MM.1S (cell line): ENCODE measurements around the gene ANKMY2.

ENCODE experiments used
- DNase-seq: peaks from one replicate; pipeline ENCODE4 v3.0.0-alpha.2; 2015
- H2AFZ ChIP-seq: fragments of 300-600 bp; sonication (generic); 2 replicates; pipeline ENCODE4 v1.6.0; 2016; ENCODE audit warnings: antibody characterized with exemption, low read length
- H3F3A ChIP-seq: fragments of 300-600 bp; sonication (generic); 2 replicates; pipeline ENCODE4 v1.6.1; 2016; ENCODE audit warnings: mild to moderate bottlenecking, antibody characterized with exemption, low read length, moderate library complexity, mixed read lengths; ENCODE audit not compliant: insufficient read depth
- H3K27ac ChIP-seq: fragments of 300-600 bp; sonication (generic); 2 replicates; pipeline ENCODE4 v1.5.1; 2016; ENCODE audit warnings: mild to moderate bottlenecking, low read length
- H3K27me3 ChIP-seq: fragments of 300-600 bp; sonication (generic); replicated peaks from 2 replicates; pipeline ENCODE4 v1.6.0; 2016; ENCODE audit warnings: low read length; ENCODE audit not compliant: insufficient read depth
- H3K36me3 ChIP-seq: fragments of 300-600 bp; sonication (generic); replicated peaks from 2 replicates; pipeline ENCODE4 v1.6.1; 2016; ENCODE audit warnings: mild to moderate bottlenecking, low read length, mixed read lengths; ENCODE audit not compliant: insufficient read depth
- H3K4me1 ChIP-seq: fragments of 300-600 bp; sonication (generic); 2 replicates; pipeline ENCODE4 v1.6.1; 2016; ENCODE audit warnings: low read length, mixed read lengths
- H3K4me2 ChIP-seq: fragments of 300-600 bp; sonication (generic); 2 replicates; pipeline ENCODE4 v1.6.0; 2016; ENCODE audit warnings: low read depth, low read length
- H3K4me3 ChIP-seq: fragments of 300-600 bp; sonication (generic); 2 replicates; pipeline ENCODE4 v1.5.1; 2016; ENCODE audit warnings: low read length, mixed read lengths
- H3K79me2 ChIP-seq: fragments of 300-600 bp; sonication (generic); 2 replicates; pipeline ENCODE4 v1.6.1; 2016; ENCODE audit warnings: mixed run types, low read length, mixed read lengths
- H3K9ac ChIP-seq: fragments of 300-600 bp; sonication (generic); 2 replicates; pipeline ENCODE4 v1.6.1; 2016; ENCODE audit warnings: low read length, mixed read lengths
- H3K9me2 ChIP-seq: fragments of 300-600 bp; sonication (generic); replicated peaks from 2 replicates; pipeline ENCODE4 v1.6.1; 2016; ENCODE audit warnings: mild to moderate bottlenecking, low read length, mixed read lengths; ENCODE audit not compliant: insufficient read depth
- H3K9me3 ChIP-seq: fragments of 300-600 bp; sonication (generic); replicated peaks from 2 replicates; pipeline ENCODE4 v1.6.1; 2016; ENCODE audit warnings: mild to moderate bottlenecking, low read length, mixed read lengths; ENCODE audit not compliant: insufficient read depth
- H4K20me1 ChIP-seq: fragments of 300-600 bp; sonication (generic); 2 replicates; pipeline ENCODE4 v1.6.1; 2016; ENCODE audit warnings: mild to moderate bottlenecking, low read length, moderate library complexity, mixed read lengths; ENCODE audit not compliant: insufficient read depth
- CTCF ChIP-seq: fragments of 300-600 bp; sonication (generic); IDR thresholded peaks from 2 replicates; pipeline ENCODE4 v1.5.1; 2016; ENCODE audit warnings: antibody characterized with exemption, low read length, mixed read lengths
- EZH2 ChIP-seq: fragments of 300-600 bp; sonication (generic); optimal IDR thresholded peaks from 2 replicates; pipeline ENCODE3; 2017; ENCODE audit warnings: low read depth, mild to moderate bottlenecking, antibody characterized with exemption, low read length, mixed read lengths
- EZH2phosphoT487 ChIP-seq: fragments of 300-600 bp; sonication (generic); IDR thresholded peaks from 2 replicates; pipeline ENCODE4 v1.6.1; 2018; ENCODE audit warnings: antibody characterized with exemption, low read length

Gene ANKMY2

GRCh38 chr7:16634271-16634738 is 11.2 kb downstream of the ANKMY2 start:
- Histone ChIP-seq H2AFZ (no peak overlapping the region), H3K36me3 (no peaks in the 10 kb centered on the region), H3K27ac (no peak overlapping the region), H3K4me2 (no peak overlapping the region), H3K27me3 (no peaks in the 10 kb centered on the region), H3K9me2 (no peaks in the 10 kb centered on the region), H4K20me1 (no peaks in the 10 kb centered on the region), H3K4me3 (no peak overlapping the region), H3K9ac (no peak overlapping the region), H3K4me1 (no peaks in the 10 kb centered on the region), H3K9me3 (no peaks in the 10 kb centered on the region), H3F3A (no peaks in the 10 kb centered on the region), H3K79me2 (no peaks in the 10 kb centered on the region)
- no peak for TF ChIP-seq EZH2phosphoT487
- TF ChIP-seq EZH2: no peak
- TF ChIP-seq CTCF: no peak
- DNase-seq: no peak

- no peak overlapping the region for H3K4me2 ChIP-seq
- no peaks in the 10 kb centered on the region for H4K20me1 ChIP-seq
- no peaks in the 10 kb centered on the region for H3F3A ChIP-seq
- H3K9me3 ChIP-seq: no peaks in the 10 kb centered on the region
- no peaks in the 10 kb centered on the region for H3K79me2 ChIP-seq
- H3K27ac ChIP-seq: no peak overlapping the region
- no peak for DNase-seq
- no peaks in the 10 kb centered on the region for H3K9me2 ChIP-seq
- H3K4me3 ChIP-seq: no peak overlapping the region
- no peaks in the 10 kb centered on the region for H3K27me3 ChIP-seq
- no peak overlapping the region for H2AFZ ChIP-seq
- H3K4me1 ChIP-seq: no peaks in the 10 kb centered on the region
- no peaks in the 10 kb centered on the region for H3K36me3 ChIP-seq
- no peak overlapping the region for H3K9ac ChIP-seq
- TF ChIP-seq EZH2 (no peak), CTCF (no peak), EZH2phosphoT487 (no peak)
Measured at GRCh38 chr7:16630654-16631053, 14.9 kb downstream of the ANKMY2 start.

- Histone ChIP-seq H3K36me3 (no peaks in the 10 kb centered on the region), H3K4me3 (no peak overlapping the region), H3K9me2 (no peaks in the 10 kb centered on the region), H3K9me3 (no peaks in the 10 kb centered on the region), H3K4me1 (no peaks in the 10 kb centered on the region), H3K27me3 (no peaks in the 10 kb centered on the region), H3K27ac (no peak overlapping the region), H3K4me2 (no peak overlapping the region), H3K9ac (no peak overlapping the region), H3F3A (no peaks in the 10 kb centered on the region), H4K20me1 (no peaks in the 10 kb centered on the region), H3K79me2 (no peaks in the 10 kb centered on the region), H2AFZ (no peak overlapping the region)
- TF ChIP-seq CTCF (no peak), EZH2 (no peak)
- DNase-seq: no peak
Measured at GRCh38 chr7:16627236-16627635, 18.3 kb downstream of the ANKMY2 start.

GRCh38 chr7:16626388-16626787 is 19.2 kb downstream of the ANKMY2 start:
- H3F3A ChIP-seq: no peaks in the 10 kb centered on the region
- H3K9me3 ChIP-seq: no peaks in the 10 kb centered on the region
- TF ChIP-seq EZH2phosphoT487 (no peak), EZH2 (no peak), CTCF (no peak)
- no peaks in the 10 kb centered on the region for H4K20me1 ChIP-seq
- no peak overlapping the region for H2AFZ ChIP-seq
- H3K4me2 ChIP-seq: no peak overlapping the region
- no peak for DNase-seq
- H3K27me3 ChIP-seq: no peaks in the 10 kb centered on the region
- no peak overlapping the region for H3K27ac ChIP-seq
- no peaks in the 10 kb centered on the region for H3K9me2 ChIP-seq
- H3K4me3 ChIP-seq: no peak overlapping the region
- no peaks in the 10 kb centered on the region for H3K4me1 ChIP-seq
- no peak overlapping the region for H3K9ac ChIP-seq
- H3K36me3 ChIP-seq: no peaks in the 10 kb centered on the region
- H3K79me2 ChIP-seq: no peaks in the 10 kb centered on the region
